Trophoblast cell (in vitro differentiated cells and primary cell): ENCODE data around the gene VPS39.

Experiments
- DNase-seq, 2 donors: peaks; one replicate each; pipeline ENCODE4 v3.0.0-alpha.2; 2016
- H2AFZ ChIP-seq: 2 replicates; pipeline ENCODE4 v1.6.1; 2013; ENCODE audit warnings: low read length, moderate library complexity, mild to moderate bottlenecking; ENCODE audit not compliant: insufficient read depth, poor library complexity
- H2AK5ac ChIP-seq: 2 replicates; pipeline ENCODE4 v1.6.1; 2013; ENCODE audit warnings: mild to moderate bottlenecking, low read length
- H2BK120ac ChIP-seq: 2 replicates; pipeline ENCODE4 v1.6.1; 2013; ENCODE audit warnings: low read length, mild to moderate bottlenecking, moderate library complexity; ENCODE audit not compliant: insufficient read depth, poor library complexity
- H2BK12ac ChIP-seq: 2 replicates; pipeline ENCODE4 v1.6.1; 2013; ENCODE audit warnings: mild to moderate bottlenecking, low read length, moderate library complexity
- H2BK5ac ChIP-seq: 2 replicates; pipeline ENCODE4 v1.6.1; 2013; ENCODE audit warnings: low read length, low read depth, moderate library complexity, mild to moderate bottlenecking; ENCODE audit not compliant: poor library complexity
- H3K14ac ChIP-seq: 2 replicates; pipeline ENCODE4 v1.6.1; 2013; ENCODE audit warnings: mild to moderate bottlenecking, low read length
- H3K18ac ChIP-seq: 2 replicates; pipeline ENCODE4 v1.6.1; 2013; ENCODE audit warnings: mild to moderate bottlenecking, low read length
- H3K23ac ChIP-seq: 2 replicates; pipeline ENCODE4 v1.6.1; 2013; ENCODE audit warnings: low read length
- H3K27ac ChIP-seq: 2 replicates; pipeline ENCODE4 v1.5.1; 2013; ENCODE audit warnings: low read depth, mild to moderate bottlenecking, inconsistent platforms, low read length, moderate library complexity
- H3K27me3 ChIP-seq: 2 replicates; pipeline ENCODE4 v1.6.1; 2013; ENCODE audit warnings: inconsistent platforms, mild to moderate bottlenecking, low read length, moderate library complexity; ENCODE audit not compliant: insufficient read depth
- H3K36me3 ChIP-seq, 2 experiments: 1 replicate in 1 of 2; 2 replicates in 1 of 2; pipeline ENCODE4 v1.6.1; 2013; ENCODE audit warnings: low read length in 2 of 2, mild to moderate bottlenecking in 2 of 2, moderate library complexity in 1 of 2; ENCODE audit not compliant: insufficient read depth in 2 of 2, control insufficient read depth in 1 of 2
- H3K4ac ChIP-seq: 2 replicates; pipeline ENCODE4 v1.6.1; 2013; ENCODE audit warnings: low read depth, mild to moderate bottlenecking, low read length, moderate library complexity
- H3K4me1 ChIP-seq, 2 experiments: 1 replicate in 1 of 2; 2 replicates in 1 of 2; pipeline ENCODE4 v1.6.1; 2013; ENCODE audit warnings: low read length in 2 of 2, mild to moderate bottlenecking in 2 of 2, moderate library complexity in 1 of 2; ENCODE audit not compliant: insufficient read depth in 2 of 2, control insufficient read depth in 1 of 2
- H3K4me2 ChIP-seq: 2 replicates; pipeline ENCODE4 v1.6.1; 2013; ENCODE audit warnings: inconsistent platforms, mild to moderate bottlenecking, low read length, moderate library complexity
- H3K4me3 ChIP-seq: 2 replicates; pipeline ENCODE4 v1.5.1; 2013; ENCODE audit warnings: mild to moderate bottlenecking, low read depth, low read length, inconsistent platforms
- H3K79me1 ChIP-seq: one replicate; pipeline ENCODE4 v1.6.1; 2013; ENCODE audit warnings: low read length
- H3K79me2 ChIP-seq: 2 replicates; pipeline ENCODE4 v1.6.1; 2013; ENCODE audit warnings: low read length, mild to moderate bottlenecking; ENCODE audit not compliant: control insufficient read depth, insufficient read depth, poor library complexity
- H3K9ac ChIP-seq: 2 replicates; pipeline ENCODE4 v1.6.1; 2013; ENCODE audit warnings: mild to moderate bottlenecking, low read length
- H3K9me3 ChIP-seq: 2 replicates; pipeline ENCODE4 v1.6.1; 2013; ENCODE audit warnings: low read depth, mild to moderate bottlenecking, control low read depth, inconsistent platforms, low read length; ENCODE audit not compliant: insufficient read depth
- H4K12ac ChIP-seq: 2 replicates; pipeline ENCODE4 v1.6.1; 2013; ENCODE audit warnings: low read depth, mild to moderate bottlenecking, low read length, moderate library complexity
- H4K8ac ChIP-seq: 2 replicates; pipeline ENCODE4 v1.6.1; 2013; ENCODE audit warnings: low read depth, mild to moderate bottlenecking, low read length, moderate library complexity
- H4K91ac ChIP-seq: one replicate; pipeline ENCODE4 v1.6.1; 2013; ENCODE audit warnings: low read depth, mild to moderate bottlenecking, low read length, moderate library complexity
- WGBS: extraction: QIAGEN DNeasy Blood & Tissue Kit; methylation state at CpG from one replicate; pipeline ENCODE4 v1.1.7; 2013; ENCODE audit warnings: missing lambda C conversion rate; ENCODE audit not compliant: insufficient read length, insufficient coverage; ENCODE audit errors: extremely low coverage; 5-methylcytosine and 5-hydroxymethylcytosine counted together

VPS39 gene

DNA sequence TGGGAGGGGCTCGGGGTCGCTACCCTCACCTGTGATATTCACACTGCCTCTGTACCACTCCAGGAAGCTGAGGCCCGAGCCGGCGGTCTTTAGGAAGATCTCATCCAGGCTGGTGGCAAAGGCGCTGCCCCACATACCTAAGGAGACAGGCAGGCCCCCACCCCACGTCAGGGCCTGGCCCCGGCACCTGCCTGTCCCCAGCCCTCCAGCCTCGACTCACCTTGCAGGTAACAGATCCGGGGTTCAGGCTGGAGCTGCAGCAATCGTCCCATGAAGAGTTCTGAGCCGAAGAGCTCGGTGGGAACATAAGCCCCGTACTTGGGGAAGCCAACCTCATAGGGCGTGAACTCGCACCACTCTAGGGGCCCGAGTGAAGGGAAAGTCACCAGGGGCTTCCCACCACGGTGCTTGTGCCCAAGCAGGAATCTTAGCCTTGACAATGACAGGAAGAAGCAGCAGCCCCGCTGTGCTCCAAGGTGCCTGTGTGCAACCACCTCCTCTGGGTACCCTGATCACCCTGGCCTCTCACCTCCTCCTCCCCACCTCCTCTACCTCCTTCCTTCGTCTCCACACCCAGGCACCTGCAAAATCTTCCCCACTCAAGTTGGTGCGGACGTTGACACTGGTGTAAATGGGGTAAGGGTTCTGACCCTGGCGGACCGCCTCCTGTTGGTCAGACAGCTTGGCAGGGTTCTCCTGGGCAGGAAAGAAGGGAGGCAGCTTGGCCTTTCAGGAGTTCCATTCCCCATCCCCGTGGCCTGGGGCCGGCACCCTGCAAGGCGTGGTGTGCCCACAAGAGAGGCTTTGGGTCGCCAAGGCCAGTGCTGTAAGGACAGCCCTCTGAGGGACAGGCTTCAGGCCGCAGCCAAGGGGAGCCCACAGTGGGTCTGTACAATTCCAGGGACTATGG lies 62.3 kb downstream of the VPS39 start:
- Histone ChIP-seq H2BK120ac (no peak overlapping the region), H4K91ac (no peak overlapping the region), H3K79me1 (no peaks in the 10 kb centered on the region), H3K27ac (no peak overlapping the region), H3K79me2 (no peaks in the 10 kb centered on the region), H3K14ac (no peak overlapping the region), H3K18ac (no peak overlapping the region), H3K4me1 (peaks cover 6 to 7% of the 10 kb centered on the region in 2 experiments), H3K4me3 (no peak overlapping the region), H3K36me3 (no peaks in the 10 kb centered on the region), H2BK5ac (no peak overlapping the region), H3K9ac (no peak overlapping the region), H3K27me3 (no peaks in the 10 kb centered on the region), H4K12ac (no peak overlapping the region), H3K9me3 (no peaks in the 10 kb centered on the region), H4K8ac (no peak overlapping the region), H3K4me2 (no peak overlapping the region), H2AK5ac (no peak overlapping the region), H2AFZ (no peak overlapping the region), H3K23ac (no peak overlapping the region), H3K4ac (no peak overlapping the region), H2BK12ac (no peak overlapping the region)
- no CpG with 5 or more reads among the region's 29 CpGs for WGBS
- no peak for DNase-seq

DNA sequence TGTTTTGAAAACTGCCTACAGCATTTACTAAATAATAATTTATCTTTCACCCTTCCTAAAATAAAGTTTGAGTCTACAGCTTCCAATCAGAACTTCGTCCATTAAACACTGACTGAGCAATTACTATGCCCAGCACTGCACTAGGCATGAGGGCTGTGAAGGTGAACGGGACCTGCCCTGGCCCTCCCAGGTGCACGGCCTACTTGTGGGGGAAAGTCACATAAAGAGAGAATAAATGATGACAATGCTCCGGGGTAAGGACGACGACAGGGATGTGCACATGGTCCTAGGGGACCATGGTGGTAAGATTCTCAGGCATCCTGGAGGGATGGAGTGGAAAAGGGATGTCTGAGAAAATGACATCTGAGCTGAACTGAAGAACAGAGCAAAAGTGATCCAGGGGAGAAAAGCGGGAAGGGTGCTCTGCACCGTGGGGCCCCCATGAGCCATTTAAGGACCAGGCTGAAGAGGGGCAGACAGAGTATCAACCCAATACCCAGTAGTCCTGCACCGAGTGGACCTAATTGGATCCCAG lies 63.2 kb downstream of the VPS39 start:
- Histone ChIP-seq H3K79me1 (no peaks in the 10 kb centered on the region), H2AFZ (no peak overlapping the region), H3K23ac (no peak overlapping the region), H3K18ac (no peak overlapping the region), H4K8ac (no peak overlapping the region), H3K4ac (no peak overlapping the region), H3K14ac (no peak overlapping the region), H3K4me1 (peaks cover 6 to 7% of the 10 kb centered on the region in 2 experiments), H2BK120ac (no peak overlapping the region), H4K91ac (no peak overlapping the region), H3K4me3 (no peak overlapping the region), H4K12ac (no peak overlapping the region), H2BK5ac (no peak overlapping the region), H2BK12ac (no peak overlapping the region), H3K36me3 (no peaks in the 10 kb centered on the region), H3K27me3 (no peaks in the 10 kb centered on the region), H2AK5ac (no peak overlapping the region), H3K79me2 (no peaks in the 10 kb centered on the region), H3K27ac (no peak overlapping the region), H3K9me3 (no peaks in the 10 kb centered on the region), H3K4me2 (no peak overlapping the region), H3K9ac (no peak overlapping the region)
- no peak for DNase-seq
- WGBS = no CpG with 5 or more reads among the region's 9 CpGs

DNA sequence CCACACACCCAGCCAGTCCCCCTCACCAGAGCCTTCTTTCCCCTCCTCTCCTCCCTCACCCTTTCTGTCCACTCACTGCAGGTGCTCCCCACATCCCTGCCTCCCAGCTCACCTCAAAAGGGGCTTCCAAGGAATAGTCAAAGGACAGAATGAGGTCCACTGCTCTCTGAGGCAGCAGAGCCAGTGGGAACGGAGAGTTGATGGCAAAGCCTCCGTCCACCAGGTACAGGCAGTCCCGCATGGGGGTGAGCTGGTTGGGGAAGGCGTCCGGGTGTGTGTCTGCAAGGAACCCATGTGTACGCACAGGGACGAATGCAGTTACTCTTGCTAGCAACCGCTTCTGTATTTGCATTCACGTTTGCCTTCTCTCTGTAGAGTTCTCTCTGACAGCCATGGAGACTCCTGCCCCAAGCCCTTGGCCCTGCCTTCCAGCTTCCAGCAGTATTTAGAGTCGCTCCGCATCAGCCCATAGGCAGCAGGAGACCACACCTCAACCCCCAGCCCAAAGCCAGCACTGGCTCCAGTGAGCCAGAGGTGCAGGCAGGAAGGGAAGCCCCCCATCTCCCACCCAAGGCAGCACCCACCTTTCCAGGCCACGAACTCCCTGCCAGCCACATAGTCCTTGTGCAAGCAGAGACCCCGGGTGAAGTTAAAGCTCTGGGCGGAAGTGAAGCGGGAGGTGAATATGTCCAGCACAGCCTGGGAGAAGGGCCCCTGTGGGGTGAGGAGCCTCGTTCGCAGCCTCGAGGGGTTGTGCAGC lies 64.1 kb downstream of the VPS39 start:
- Histone ChIP-seq H4K8ac (no peak overlapping the region), H3K4ac (no peak overlapping the region), H3K79me2 (no peaks in the 10 kb centered on the region), H2AFZ (no peak overlapping the region), H3K79me1 (no peaks in the 10 kb centered on the region), H3K9me3 (peaks cover 4% of the 10 kb centered on the region), H3K4me3 (no peak overlapping the region), H2BK12ac (no peak overlapping the region), H3K18ac (no peak overlapping the region), H3K27me3 (no peaks in the 10 kb centered on the region), H3K4me2 (no peak overlapping the region), H3K23ac (no peak overlapping the region), H2AK5ac (no peak overlapping the region), H3K36me3 (no peaks in the 10 kb centered on the region), H2BK120ac (no peak overlapping the region), H2BK5ac (no peak overlapping the region), H3K27ac (no peak overlapping the region), H4K91ac (no peak overlapping the region), H4K12ac (no peak overlapping the region), H3K9ac (no peak overlapping the region), H3K14ac (no peak overlapping the region), H3K4me1 (peaks cover 6 to 7% of the 10 kb centered on the region in 2 experiments)
- DNase-seq = no peak
- WGBS = no CpG with 5 or more reads among the region's 18 CpGs

DNA sequence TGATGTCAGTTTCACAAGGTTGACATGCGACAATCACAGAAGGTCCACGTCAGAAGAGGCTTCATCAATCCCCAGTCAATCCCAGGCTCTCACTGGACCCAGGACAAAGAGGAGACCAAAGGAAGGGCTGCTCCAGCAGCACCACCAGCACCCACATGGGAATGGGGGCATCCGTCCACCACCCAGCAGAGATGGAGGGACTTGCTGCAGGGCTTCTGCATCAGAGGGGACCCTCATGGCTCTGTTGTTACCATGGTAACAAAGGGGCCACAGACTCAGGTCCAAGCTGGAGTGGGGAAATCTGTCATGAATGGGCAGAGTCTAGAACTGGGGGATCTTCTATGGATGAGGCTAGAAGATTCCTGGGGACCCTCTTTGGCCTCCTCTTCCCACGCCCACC lies 64.7 kb downstream of the VPS39 start:
- H3K79me1 ChIP-seq = no peaks in the 10 kb centered on the region
- no peak overlapping the region for H3K27ac ChIP-seq
- no CpG with 5 or more reads among the region's 4 CpGs for WGBS

More for the DNA sequence above, 64.7 kb downstream of the VPS39 start:
- Histone ChIP-seq H4K91ac (no peak overlapping the region), H3K27me3 (no peaks in the 10 kb centered on the region), H3K14ac (no peak overlapping the region), H3K4me1 (peaks cover 0 to under 1% of the 10 kb centered on the region in 2 experiments), H4K12ac (no peak overlapping the region), H2BK5ac (no peak overlapping the region), H3K4me2 (no peak overlapping the region), H2BK120ac (no peak overlapping the region), H4K8ac (no peak overlapping the region), H2AFZ (no peak overlapping the region), H3K4me3 (no peak overlapping the region), H3K9ac (no peak overlapping the region), H3K4ac (no peak overlapping the region), H3K36me3 (no peaks in the 10 kb centered on the region), H3K23ac (no peak overlapping the region), H2AK5ac (no peak overlapping the region), H3K18ac (no peak overlapping the region), H2BK12ac (no peak overlapping the region), H3K9me3 (peaks cover 4% of the 10 kb centered on the region), H3K79me2 (no peaks in the 10 kb centered on the region)
- DNase-seq = no peak
